SU-DHL-6 (cell line): Measurements from ENCODE around the gene GRIK5.

Experiments used
- H2AFZ ChIP-seq: fragments of 200-600 bp; sonication (generic); 2 replicates; pipeline ENCODE4 v1.6.1; 2014; ENCODE audit warnings: low read depth, mild to moderate bottlenecking, moderate library complexity, mixed read lengths, antibody characterized with exemption, low read length; ENCODE audit not compliant: severe bottlenecking
- H3F3A ChIP-seq: fragments of 200-600 bp; shearing (Covaris generic); 2 replicates; pipeline ENCODE4 v1.6.0; 2016; ENCODE audit warnings: antibody characterized with exemption, mild to moderate bottlenecking; ENCODE audit not compliant: insufficient read depth
- H3K27ac ChIP-seq: fragments of 200-600 bp; sonication (generic); 2 replicates; pipeline ENCODE4 v1.5.1; 2016; ENCODE audit warnings: low read depth, mild to moderate bottlenecking, low read length, moderate library complexity, mixed read lengths
- H3K27me3 ChIP-seq: fragments of 200-600 bp; sonication (generic), shearing (Covaris generic); 2 replicates; pipeline ENCODE4 v1.6.0; 2014; ENCODE audit warnings: mild to moderate bottlenecking, low read length
- H3K36me3 ChIP-seq: fragments of 200-600 bp; sonication (generic); 2 replicates; pipeline ENCODE4 v1.6.1; 2014; ENCODE audit warnings: mild to moderate bottlenecking, low read length, mixed read lengths
- H3K4me2 ChIP-seq: fragments of 300-600, 200-600 bp; shearing (Covaris generic), sonication (generic); 2 replicates; pipeline ENCODE4 v1.6.0; 2014; ENCODE audit warnings: low read length, low read depth, mild to moderate bottlenecking; ENCODE audit not compliant: poor library complexity, severe bottlenecking
- H3K4me3 ChIP-seq: fragments of 200-600 bp; sonication (generic); 2 replicates; pipeline ENCODE4 v1.5.1; 2014; ENCODE audit warnings: antibody characterized with exemption, low read length, mild to moderate bottlenecking, mixed read lengths; ENCODE audit not compliant: insufficient read depth, poor library complexity, severe bottlenecking
- H3K79me2 ChIP-seq: fragments of 200-600 bp; sonication (generic); 2 replicates; pipeline ENCODE4 v1.6.1; 2014; ENCODE audit warnings: mild to moderate bottlenecking, low read length, moderate library complexity; ENCODE audit not compliant: insufficient read depth
- H3K9ac ChIP-seq: fragments of 200-600 bp; sonication (generic); 2 replicates; pipeline ENCODE4 v1.7.0; 2014; ENCODE audit warnings: mild to moderate bottlenecking, low read length
- H3K9me2 ChIP-seq: fragments of 200-600 bp; sonication (generic); replicated peaks from 2 replicates; pipeline ENCODE4 v1.6.1; 2014; ENCODE audit warnings: low read length; ENCODE audit not compliant: insufficient read depth
- H3K9me3 ChIP-seq: fragments of 200-600 bp; sonication (generic); 2 replicates; pipeline ENCODE4 v1.6.1; 2014; ENCODE audit warnings: low read length, mixed read lengths; ENCODE audit not compliant: insufficient read depth
- H4K20me1 ChIP-seq: fragments of 200-600 bp; sonication (generic); 2 replicates; pipeline ENCODE4 v1.6.1; 2014; ENCODE audit warnings: low read depth, mild to moderate bottlenecking, antibody characterized with exemption, low read length, moderate library complexity, mixed read lengths
- EZH2phosphoT487 ChIP-seq: fragments of 200-600 bp; sonication (generic), shearing (Covaris generic); conservative IDR thresholded peaks from 2 replicates; pipeline ENCODE4 v1.6.1; 2018; ENCODE audit warnings: mild to moderate bottlenecking, antibody characterized with exemption, low read length, moderate library complexity, mixed read lengths
- TF ChIP-seq, protein P1 (sequence below): fragments of 200-600 bp; sonication (generic); IDR thresholded peaks from one replicate; pipeline ENCODE4 v1.5.1; 2017; ENCODE audit warnings: antibody characterized with exemption, mild to moderate bottlenecking, low read length, moderate library complexity; ENCODE audit not compliant: insufficient read depth, poor library complexity, severe bottlenecking

GRIK5 gene

DNA sequence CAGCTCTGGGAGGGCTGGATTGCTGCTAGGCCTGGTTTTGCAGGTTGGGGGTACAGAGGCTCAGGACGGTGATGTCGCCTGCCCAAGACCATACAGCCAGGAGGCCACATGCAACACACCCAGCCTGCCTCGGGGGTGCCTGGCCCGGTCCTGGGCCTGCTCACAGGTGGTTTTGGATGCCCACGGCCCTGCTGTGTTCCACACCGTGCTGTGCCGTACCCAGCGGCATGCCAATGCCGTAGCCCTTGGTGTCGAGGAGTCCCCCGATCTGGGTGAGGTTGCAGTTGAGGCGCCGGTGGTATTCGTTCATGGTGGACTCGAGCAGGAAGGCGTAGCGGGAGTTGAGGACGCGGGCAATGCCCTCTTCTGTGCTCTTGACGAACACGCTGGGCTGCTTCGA, 64.5 kb downstream of the GRIK5 start:
- Histone ChIP-seq H3K4me2 (no peak overlapping the region), H2AFZ (no peak overlapping the region), H3K9me2 (no peaks in the 10 kb centered on the region), H3K27ac (no peak overlapping the region), H3K4me3 (no peak overlapping the region), H3K79me2 (no peaks in the 10 kb centered on the region), H3K27me3 (no peaks in the 10 kb centered on the region), H3K9me3 (no peaks in the 10 kb centered on the region), H3K9ac (no peak overlapping the region), H4K20me1 (no peaks in the 10 kb centered on the region), H3K36me3 (no peaks in the 10 kb centered on the region), H3F3A (no peaks in the 10 kb centered on the region)
- TF ChIP-seq, protein P1, sequence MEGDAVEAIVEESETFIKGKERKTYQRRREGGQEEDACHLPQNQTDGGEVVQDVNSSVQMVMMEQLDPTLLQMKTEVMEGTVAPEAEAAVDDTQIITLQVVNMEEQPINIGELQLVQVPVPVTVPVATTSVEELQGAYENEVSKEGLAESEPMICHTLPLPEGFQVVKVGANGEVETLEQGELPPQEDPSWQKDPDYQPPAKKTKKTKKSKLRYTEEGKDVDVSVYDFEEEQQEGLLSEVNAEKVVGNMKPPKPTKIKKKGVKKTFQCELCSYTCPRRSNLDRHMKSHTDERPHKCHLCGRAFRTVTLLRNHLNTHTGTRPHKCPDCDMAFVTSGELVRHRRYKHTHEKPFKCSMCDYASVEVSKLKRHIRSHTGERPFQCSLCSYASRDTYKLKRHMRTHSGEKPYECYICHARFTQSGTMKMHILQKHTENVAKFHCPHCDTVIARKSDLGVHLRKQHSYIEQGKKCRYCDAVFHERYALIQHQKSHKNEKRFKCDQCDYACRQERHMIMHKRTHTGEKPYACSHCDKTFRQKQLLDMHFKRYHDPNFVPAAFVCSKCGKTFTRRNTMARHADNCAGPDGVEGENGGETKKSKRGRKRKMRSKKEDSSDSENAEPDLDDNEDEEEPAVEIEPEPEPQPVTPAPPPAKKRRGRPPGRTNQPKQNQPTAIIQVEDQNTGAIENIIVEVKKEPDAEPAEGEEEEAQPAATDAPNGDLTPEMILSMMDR: no peak
- TF ChIP-seq EZH2phosphoT487: no peak

DNA sequence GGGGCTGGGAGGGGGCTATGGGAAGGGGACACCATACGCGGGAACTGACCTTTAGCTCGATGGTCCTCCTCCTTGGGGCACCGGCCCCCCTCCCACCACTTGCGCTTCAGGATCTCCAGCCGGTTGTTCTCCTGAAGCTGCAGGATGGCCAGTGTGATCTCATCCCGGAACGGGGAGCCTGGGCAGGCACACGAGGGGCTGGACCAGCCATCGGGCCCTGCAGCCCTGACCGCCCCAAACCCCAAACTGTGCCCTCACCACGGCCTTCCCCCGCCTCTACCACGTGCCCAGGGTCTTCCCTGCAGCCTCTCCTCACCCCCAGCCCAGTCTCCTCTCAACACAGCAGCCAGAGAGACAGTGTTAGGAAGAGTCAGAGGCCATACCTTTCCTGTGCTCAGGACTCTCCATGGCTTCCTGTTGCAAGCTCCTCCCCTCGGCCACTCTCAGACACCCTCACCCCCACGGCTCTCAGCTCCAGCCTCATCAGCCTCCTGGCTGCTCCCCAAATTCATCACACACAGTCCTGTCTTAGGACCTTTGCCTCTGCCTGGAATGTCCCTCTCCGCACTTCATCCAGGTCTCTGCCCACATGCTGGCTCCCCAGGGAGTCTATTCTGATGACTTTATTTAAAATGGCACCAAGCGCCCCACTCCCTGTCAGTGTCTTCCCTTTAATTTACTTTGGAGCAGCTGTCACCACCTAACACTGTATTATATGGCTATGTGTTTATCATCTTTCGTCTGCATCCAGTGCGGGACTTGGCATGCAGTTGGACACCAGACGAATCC, 66.3 kb downstream of the GRIK5 start:
- H2AFZ ChIP-seq: no peak overlapping the region
- H3K9ac ChIP-seq: no peak overlapping the region
- TF ChIP-seq, protein P1: no peak
- no peak for TF ChIP-seq EZH2phosphoT487
- H3K79me2 ChIP-seq: no peaks in the 10 kb centered on the region
- H3K4me2 ChIP-seq: no peak overlapping the region
- no peaks in the 10 kb centered on the region for H3F3A ChIP-seq
- no peak overlapping the region for H3K4me3 ChIP-seq
- H3K27ac ChIP-seq: no peak overlapping the region
- H4K20me1 ChIP-seq: no peaks in the 10 kb centered on the region
- H3K9me2 ChIP-seq: no peaks in the 10 kb centered on the region
- H3K27me3 ChIP-seq: no peaks in the 10 kb centered on the region
- H3K36me3 ChIP-seq: no peaks in the 10 kb centered on the region
- no peaks in the 10 kb centered on the region for H3K9me3 ChIP-seq

DNA sequence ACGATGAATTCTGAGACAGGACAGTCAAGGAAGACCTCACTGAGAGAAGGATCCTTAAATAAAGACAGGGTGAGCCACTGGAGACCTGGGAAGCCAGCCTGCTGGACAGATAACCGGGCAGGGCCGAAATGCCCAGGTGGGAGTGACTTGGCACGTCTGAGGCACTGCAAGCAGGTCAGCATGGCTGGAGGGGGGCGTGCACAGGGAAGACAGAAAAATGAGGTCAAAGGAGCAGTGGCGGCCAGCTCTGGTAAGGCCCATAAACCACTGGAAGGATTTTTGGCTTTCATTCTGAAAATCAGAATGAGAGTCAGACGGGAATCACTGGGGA, 70.2 kb downstream of the GRIK5 start:
- Histone ChIP-seq H3K27ac (no peak overlapping the region), H2AFZ (no peak overlapping the region), H3F3A (no peaks in the 10 kb centered on the region), H3K9ac (no peak overlapping the region), H3K9me2 (no peaks in the 10 kb centered on the region), H3K4me3 (no peak overlapping the region), H3K36me3 (no peaks in the 10 kb centered on the region), H4K20me1 (no peaks in the 10 kb centered on the region), H3K4me2 (no peak overlapping the region), H3K27me3 (no peaks in the 10 kb centered on the region), H3K79me2 (no peaks in the 10 kb centered on the region), H3K9me3 (no peaks in the 10 kb centered on the region)
- TF ChIP-seq, protein P1: no peak
- no peak for TF ChIP-seq EZH2phosphoT487
